Testis (tissue), 2 donors: Measurements from ENCODE around the gene CDH4.

Experiments used
- POLR2A ChIP-seq: fragments of 450-650 bp; IDR thresholded peaks from one replicate; pipeline ENCODE4 v1.6.1; 2017; ENCODE audit warnings: antibody characterized with exemption, mild to moderate bottlenecking, moderate library complexity
- TF ChIP-seq, protein P1 (sequence below), 3 experiments: fragments of 450-650 bp in 2 of 3; fragments of 200-600 bp in 1 of 3; sonication (generic) in 1 of 3; IDR thresholded peaks; one replicate each; pipeline ENCODE4 v1.5.1; 2016 to 2019; ENCODE audit warnings: antibody characterized with exemption in 3 of 3, mild to moderate bottlenecking in 2 of 3, moderate library complexity in 1 of 3

GRCh38 chr20:61204206-61204605 lies 47.9 kb upstream of the CDH4 start:
- no peak for TF ChIP-seq POLR2A
- TF ChIP-seq, protein P1, sequence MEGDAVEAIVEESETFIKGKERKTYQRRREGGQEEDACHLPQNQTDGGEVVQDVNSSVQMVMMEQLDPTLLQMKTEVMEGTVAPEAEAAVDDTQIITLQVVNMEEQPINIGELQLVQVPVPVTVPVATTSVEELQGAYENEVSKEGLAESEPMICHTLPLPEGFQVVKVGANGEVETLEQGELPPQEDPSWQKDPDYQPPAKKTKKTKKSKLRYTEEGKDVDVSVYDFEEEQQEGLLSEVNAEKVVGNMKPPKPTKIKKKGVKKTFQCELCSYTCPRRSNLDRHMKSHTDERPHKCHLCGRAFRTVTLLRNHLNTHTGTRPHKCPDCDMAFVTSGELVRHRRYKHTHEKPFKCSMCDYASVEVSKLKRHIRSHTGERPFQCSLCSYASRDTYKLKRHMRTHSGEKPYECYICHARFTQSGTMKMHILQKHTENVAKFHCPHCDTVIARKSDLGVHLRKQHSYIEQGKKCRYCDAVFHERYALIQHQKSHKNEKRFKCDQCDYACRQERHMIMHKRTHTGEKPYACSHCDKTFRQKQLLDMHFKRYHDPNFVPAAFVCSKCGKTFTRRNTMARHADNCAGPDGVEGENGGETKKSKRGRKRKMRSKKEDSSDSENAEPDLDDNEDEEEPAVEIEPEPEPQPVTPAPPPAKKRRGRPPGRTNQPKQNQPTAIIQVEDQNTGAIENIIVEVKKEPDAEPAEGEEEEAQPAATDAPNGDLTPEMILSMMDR (IDR thresholded peaks at IDR 0.05) = no peak
